NCI-H446 (cell line): ENCODE results near the gene PRDM13.
"Not testable (repeated sequence)": the region's sequence is repeated elsewhere in the genome, so short reads cannot be mapped to it uniquely, and the experiment has no call there.

Source experiments
- DNase-seq, 2 experiments: peaks; one replicate each; lab custom pipeline; 2025; lab: John Stamatoyannopoulos, UW

PRDM13 gene

GRCh38 chr6:99606656-99607415, at the start of gene PRDM13:
TSS of gene PRDM13 (plus strand) at chr6:99606833. CDS start at chr6:99607035, 202 bp downstream.
- no peak for DNase-seq

GRCh38 chr6:99559057-99559456, 47.6 kb upstream of the PRDM13 start:
- no peak for DNase-seq

- DNase-seq: no peak
These were observed 46.0 kb upstream of the PRDM13 start for GRCh38 chr6:99560668-99561067.

- DNase-seq: no peak
These were observed 43.4 kb upstream of the PRDM13 start for GRCh38 chr6:99563056-99563723.

- DNase-seq: peak; percentile 92 to 96
These were observed 38.3 kb upstream of the PRDM13 start, which contains the start of gene CCNC for GRCh38 chr6:99568103-99568933. TSS of gene CCNC (minus strand) at chr6:99568660. CDS start at chr6:99568527, 133 bp downstream.

GRCh38 chr6:99573980-99574617, 32.5 kb upstream of the PRDM13 start:
- no peak for DNase-seq

- DNase-seq: no peak
These were observed 30.9 kb upstream of the PRDM13 start for GRCh38 chr6:99575544-99576227.

GRCh38 chr6:99579781-99580180, 26.9 kb upstream of the PRDM13 start:
- DNase-seq: no peak

GRCh38 chr6:99587792-99588191, 18.8 kb upstream of the PRDM13 start:
- no peak for DNase-seq

GRCh38 chr6:99588618-99589289, 17.9 kb upstream of the PRDM13 start:
- peak in 1 of 2 experiments; percentile 58 for DNase-seq

GRCh38 chr6:99589290-99589672, 17.4 kb upstream of the PRDM13 start:
- DNase-seq: no peak

GRCh38 chr6:99589907-99590493, 16.6 kb upstream of the PRDM13 start:
- DNase-seq: no peak

- DNase-seq: no peak
These were observed 15.6 kb upstream of the PRDM13 start for GRCh38 chr6:99590728-99591672.

- DNase-seq: no peak
These were observed 14.8 kb upstream of the PRDM13 start for GRCh38 chr6:99591673-99592364.

- no peak for DNase-seq
These were observed 13.7 kb upstream of the PRDM13 start for GRCh38 chr6:99592900-99593299.

- not testable (repeated sequence) for DNase-seq
These were observed 11.9 kb upstream of the PRDM13 start for GRCh38 chr6:99594696-99595095.

- no peak for DNase-seq
These were observed 3.9 kb upstream of the PRDM13 start for GRCh38 chr6:99602520-99603420.
